Thyroid gland (tissue), 4 donors: Measurements from ENCODE around the gene CNDP2. TPM values are rescaled to one million over a fixed set of nuclear protein-coding genes. Genes with fewer than 3 reads are reported as not detected.
A peak's percentile ranks its signal among the peaks of the same experiment; 100 is the strongest.
"Not testable (repeated sequence)": the region's sequence is repeated elsewhere in the genome, so short reads cannot be mapped to it uniquely, and the experiment has no call there.

ENCODE experiments used
- DNase-seq, 2 donors: peaks; one replicate each; pipeline ENCODE4 v3.0.0-alpha.2; 2019
- H3K27ac ChIP-seq, 3 donors: fragments of 200-600 bp; sonication (generic); 1 replicate in 2 of 3; 2 replicates in 1 of 3; pipeline ENCODE4 v1.5.1; 2016 to 2019; ENCODE audit warnings: mild to moderate bottlenecking in 1 of 3, moderate library complexity in 1 of 3
- H3K27me3 ChIP-seq: fragments of 200-600 bp; sonication (generic); one replicate; pipeline ENCODE4 v1.5.1; 2019
- H3K36me3 ChIP-seq, 2 donors: fragments of 200-600 bp; sonication (generic); one replicate each; pipeline ENCODE4 v1.5.1; 2016 to 2019
- H3K4me1 ChIP-seq, 2 donors: fragments of 200-600 bp; sonication (generic); one replicate each; pipeline ENCODE4 v1.5.1; 2017 to 2019
- H3K4me3 ChIP-seq, 3 donors: fragments of 200-600 bp; sonication (generic); replicated peaks in 1 of 3; 1 replicate in 2 of 3; 2 replicates in 1 of 3; pipeline ENCODE4 v1.5.1; 2016; ENCODE audit warnings: mild to moderate bottlenecking in 1 of 3
- H3K9me3 ChIP-seq: fragments of 200-600 bp; sonication (generic); one replicate; pipeline ENCODE4 v1.5.1; 2017
- CTCF ChIP-seq, 6 experiments: fragments of 200-600 bp in 3 of 6; fragments of 450-650 bp in 3 of 6; sonication (generic) in 3 of 6; IDR thresholded peaks; one replicate each; pipeline ENCODE4 v1.5.1; 2016 to 2019; ENCODE audit warnings: antibody characterized with exemption in 6 of 6, mild to moderate bottlenecking in 2 of 6, inconsistent platforms in 1 of 6, moderate library complexity in 1 of 6
- POLR2A ChIP-seq, 2 donors: fragments of 450-650 bp; IDR thresholded peaks; one replicate each; pipeline ENCODE4 v1.6.1; 2017; ENCODE audit warnings: antibody characterized with exemption in 2 of 2, mild to moderate bottlenecking in 2 of 2, moderate library complexity in 1 of 2
- WGBS, 2 donors: methylation state at CpG; one replicate each; pipeline ENCODE4 v1.1.5; 2017; 5-methylcytosine and 5-hydroxymethylcytosine counted together
- intact Hi-C: fragments of 100-400 bp; cut with DNase I; formaldehyde crosslinking; loops from one replicate; pipeline ENCODE4 v1.15.1; 2023
- total RNA-seq, 4 donors: library from RNA; depleted of rRNA; stranded (reverse); fragments of >200 nt; gene quantifications; one replicate each; pipeline ENCODE4 v1.2.3, GENCODE V29; 2016

Gene CNDP2
- total RNA-seq, 4 donors from 2014 or later: 249 to 437 (median 301) TPM

- peaks cover 33 to 50% of the 10 kb centered on the region in 2 donors for H3K4me1 ChIP-seq
- intact Hi-C loops: loop anchor here (5.0 to 10.0 kb wide), 3 partner anchors 97 to 343 kb away; partner anchors contain the start of genes CYB5A and ZNF407
- DNase-seq: peak in 1 of 2 donors; percentile 30
- H3K9me3 ChIP-seq: no peaks in the 10 kb centered on the region
- no peaks in the 10 kb centered on the region for H3K27me3 ChIP-seq
- WGBS, 2 donors: 62 to 63% methylated on average over 3 of the region's 3 CpGs
- H3K4me3 ChIP-seq: no peak overlapping the region
- TF ChIP-seq CTCF (IDR thresholded peaks at IDR 0.05) (no peak), POLR2A (IDR thresholded peaks at IDR 0.05) (no peak)
- peaks cover 0 to 15% of the 10 kb centered on the region in 2 donors for H3K36me3 ChIP-seq
- H3K27ac ChIP-seq: peak overlapping the region; percentile 90 to 97 (median 90)
Observed at GRCh38 chr18:74497778-74498177, 1.6 kb downstream of the CNDP2 start.

- H3K27ac ChIP-seq: peak overlapping the region; percentile 76 to 97 (median 90)
- peaks cover 33 to 50% of the 10 kb centered on the region in 2 donors for H3K4me1 ChIP-seq
- 43 to 49% methylated on average over 14 of the region's 14 CpGs for WGBS, 2 donors
- DNase-seq: peak; percentile 91 to 92
- intact Hi-C loops: loop anchor here (5.0 to 10.0 kb wide), 3 partner anchors 96 to 344 kb away; partner anchors contain the start of genes CYB5A and ZNF407
- no peaks in the 10 kb centered on the region for H3K27me3 ChIP-seq
- TF ChIP-seq POLR2A (IDR thresholded peaks at IDR 0.05) (peak in 1 of 2 donors; percentile 48), CTCF (IDR thresholded peaks at IDR 0.05) (no peak)
- H3K36me3 ChIP-seq: peaks cover 7 to 27% of the 10 kb centered on the region in 2 donors
- H3K9me3 ChIP-seq: no peaks in the 10 kb centered on the region
- peak overlapping the region in 1 of 3 donors; percentile 5 for H3K4me3 ChIP-seq
Observed at GRCh38 chr18:74498712-74499627, 2.8 kb downstream of the CNDP2 start.

GRCh38 chr18:74499633-74500032 lies 3.5 kb downstream of the CNDP2 start:
- Histone ChIP-seq H3K4me1 (peaks cover 33 to 50% of the 10 kb centered on the region in 2 donors), H3K36me3 (peaks cover 7 to 33% of the 10 kb centered on the region in 2 donors), H3K27ac (peak overlapping the region; percentile 76 to 97 (median 79)), H3K9me3 (no peaks in the 10 kb centered on the region), H3K4me3 (no peak overlapping the region), H3K27me3 (no peaks in the 10 kb centered on the region)
- peak in 1 of 2 donors; percentile 88 for DNase-seq
- intact Hi-C loops: loop anchor here (5.0 to 10.0 kb wide), 3 partner anchors 95 to 345 kb away; partner anchors contain the start of genes CYB5A and ZNF407
- 27 to 66% methylated on average over 9 of the region's 9 CpGs for WGBS, 2 donors
- no peak for TF ChIP-seq CTCF (IDR thresholded peaks at IDR 0.05)
- no peak for TF ChIP-seq POLR2A (IDR thresholded peaks at IDR 0.05)

GRCh38 chr18:74500372-74500771 lies 4.2 kb downstream of the CNDP2 start:
- intact Hi-C loops: no loop called here
- Histone ChIP-seq H3K9me3 (no peaks in the 10 kb centered on the region), H3K27ac (peak overlapping the region; percentile 76 to 97 (median 79)), H3K4me3 (no peak overlapping the region), H3K27me3 (no peaks in the 10 kb centered on the region), H3K4me1 (peaks cover 33 to 50% of the 10 kb centered on the region in 2 donors), H3K36me3 (peaks cover 7 to 36% of the 10 kb centered on the region in 2 donors)
- no peak for DNase-seq
- TF ChIP-seq CTCF (IDR thresholded peaks at IDR 0.05) (no peak), POLR2A (IDR thresholded peaks at IDR 0.05) (no peak)
- WGBS, 2 donors: 81 to 86% methylated on average over 6 of the region's 6 CpGs

GRCh38 chr18:74500774-74501173 lies 4.6 kb downstream of the CNDP2 start:
- peak overlapping the region; percentile 76 to 97 (median 79) for H3K27ac ChIP-seq
- H3K27me3 ChIP-seq, intact Hi-C loops, H3K4me3 ChIP-seq, H3K9me3 ChIP-seq, DNase-seq: not testable (repeated sequence)
- WGBS, 2 donors: 78 to 86% methylated on average over 8 of the region's 8 CpGs
- peaks cover 33 to 51% of the 10 kb centered on the region in 2 donors for H3K4me1 ChIP-seq
- peaks cover 10 to 36% of the 10 kb centered on the region in 2 donors for H3K36me3 ChIP-seq
